ENCODE results near the gene SYNGAP1. TPM values are rescaled to one million over a fixed set of nuclear protein-coding genes. Genes with fewer than 3 reads are reported as not detected.
A peak's percentile ranks its signal among the peaks of the same experiment; 100 is the strongest.

SYNGAP1 gene
- total and polyA plus RNA-seq, 4 donors: 0.32 to 1.8 (median 1.1) TPM

GRCh38 chr6:33429750-33430052 lies 9.8 kb downstream of the SYNGAP1 start:
- Histone ChIP-seq H3K4me3 (ENCODE audit: low read depth in 1 of 3, low read length in 3 of 3) (no peak overlapping the region), H3K9ac (ENCODE audit: low read depth in 1 of 2, low read length in 2 of 2) (no peak overlapping the region), H3K4me1 (ENCODE audit: control insufficient read depth in 4 of 4, insufficient read depth in 4 of 4, low read length in 3 of 4) (peaks cover 13 to 47% (median 27%) of the 10 kb centered on the region in 4 donors), H3K27ac (ENCODE audit: low read depth in 1 of 2, low read length in 2 of 2) (peak overlapping the region in 1 of 2 donors; percentile 23), H3K9me3 (ENCODE audit: control insufficient read depth in 4 of 4, low read length in 3 of 4) (no peaks in the 10 kb centered on the region), H3K36me3 (ENCODE audit: control insufficient read depth in 4 of 4, insufficient read depth in 3 of 4, low read depth in 1 of 4, low read length in 3 of 4) (no peaks in the 10 kb centered on the region), H3K27me3 (ENCODE audit: control insufficient read depth in 4 of 4, insufficient read depth in 4 of 4, low read length in 3 of 4) (no peaks in the 10 kb centered on the region)
- DNase-seq (ENCODE audit: low spot score): no peak
- TF ChIP-seq NR2F2 (IDR thresholded peaks at IDR 0.05) (no peak), ATF3 (IDR thresholded peaks at IDR 0.05) (no peak), JUND (IDR thresholded peaks at IDR 0.05) (no peak), YY1 (IDR thresholded peaks at IDR 0.05) (no peak), RXRA (IDR thresholded peaks at IDR 0.05) (no peak), CTCF (IDR thresholded peaks at IDR 0.05; ENCODE audit: low read depth, low read length, missing input control) (no peak), MAX (IDR thresholded peaks at IDR 0.05) (no peak), GABPA (IDR thresholded peaks at IDR 0.05 in 1 of 2, conservative IDR thresholded peaks at IDR 0.05 in 1 of 2) (no peak), SP1 (IDR thresholded peaks at IDR 0.05) (no peak), HNF4G (IDR thresholded peaks at IDR 0.05) (no peak), TAF1 (conservative IDR thresholded peaks at IDR 0.05) (no peak), EGR1 (IDR thresholded peaks at IDR 0.05; ENCODE audit: low read depth in 2 of 2) (no peak), HNF4A (conservative IDR thresholded peaks at IDR 0.05) (no peak), FOXA1 (IDR thresholded peaks at IDR 0.05) (no peak), RAD21 (IDR thresholded peaks at IDR 0.05) (no peak), REST (IDR thresholded peaks at IDR 0.05) (no peak), FOXA2 (IDR thresholded peaks at IDR 0.05) (no peak), ZBTB33 (IDR thresholded peaks at IDR 0.05) (no peak)
- WGBS: 67% methylated on average over 2 of the region's 2 CpGs

All from liver (tissue), 9 donors.